ENCODE results near the gene QKI. TPM values are rescaled to one million over a fixed set of nuclear protein-coding genes. Genes with fewer than 3 reads are reported as not detected.

The QKI gene
- total RNA-seq, 3 donors from 2014 or later, result 158 to 304 (median 172) TPM

GRCh38 chr6:163402616-163403015, 11.9 kb upstream of the QKI start:
- Histone ChIP-seq H3K4me3 (no peak overlapping the region), H3K27me3 (no peaks in the 10 kb centered on the region), H3K4me1 (peaks cover 0 to 3% of the 10 kb centered on the region in 2 donors), H3K27ac (no peak overlapping the region), H3K9me3 (no peaks in the 10 kb centered on the region), H3K36me3 (no peaks in the 10 kb centered on the region)
- TF ChIP-seq POLR2A (IDR thresholded peaks at IDR 0.05), result no peak
- TF ChIP-seq CTCF (IDR thresholded peaks at IDR 0.05), result no peak
- TF ChIP-seq POLR2AphosphoS5 (IDR thresholded peaks at IDR 0.05), result no peak
- DNase-seq (ENCODE audit: low spot score in 2 of 2), result no peak
- intact Hi-C loops (cut with DNase I; ENCODE audit: low total_unique reads), result no loop called here

DNA sequence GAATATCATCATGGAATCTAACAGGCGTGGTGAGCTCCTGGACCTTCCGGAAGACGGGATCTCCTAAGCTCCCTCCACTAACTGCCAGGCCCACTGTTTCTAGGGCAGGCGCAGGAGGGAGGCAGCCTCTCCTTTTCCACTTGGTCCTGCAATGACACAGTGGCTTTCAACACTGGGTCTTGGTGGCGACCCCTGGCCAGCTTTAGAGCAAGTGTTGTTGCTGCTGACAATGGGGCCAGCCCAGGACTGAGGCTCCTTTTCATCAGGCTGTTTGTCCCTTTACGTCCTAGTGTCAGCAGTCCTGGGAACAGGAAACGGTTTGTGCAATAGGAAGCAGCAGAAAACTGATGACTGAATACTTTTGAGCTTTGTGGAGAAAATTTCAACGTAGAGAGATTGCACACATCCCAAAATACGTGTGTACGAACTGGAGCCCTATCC, 9.7 kb upstream of the QKI start:
- intact Hi-C loops (cut with DNase I; ENCODE audit: low total_unique reads), result no loop called here
- no peaks in the 10 kb centered on the region for H3K9me3 ChIP-seq
- H3K4me1 ChIP-seq, result peaks cover 0 to 3% of the 10 kb centered on the region in 2 donors
- no peak for DNase-seq (ENCODE audit: low spot score in 2 of 2)
- H3K36me3 ChIP-seq, result no peaks in the 10 kb centered on the region
- TF ChIP-seq POLR2AphosphoS5 (IDR thresholded peaks at IDR 0.05) (peak in 1 of 3 donors; percentile 28), CTCF (IDR thresholded peaks at IDR 0.05) (no peak)
- H3K27ac ChIP-seq, result peak overlapping the region; percentile 81 to 84
- no peak overlapping the region for H3K4me3 ChIP-seq
- no peaks in the 10 kb centered on the region for H3K27me3 ChIP-seq

DNA sequence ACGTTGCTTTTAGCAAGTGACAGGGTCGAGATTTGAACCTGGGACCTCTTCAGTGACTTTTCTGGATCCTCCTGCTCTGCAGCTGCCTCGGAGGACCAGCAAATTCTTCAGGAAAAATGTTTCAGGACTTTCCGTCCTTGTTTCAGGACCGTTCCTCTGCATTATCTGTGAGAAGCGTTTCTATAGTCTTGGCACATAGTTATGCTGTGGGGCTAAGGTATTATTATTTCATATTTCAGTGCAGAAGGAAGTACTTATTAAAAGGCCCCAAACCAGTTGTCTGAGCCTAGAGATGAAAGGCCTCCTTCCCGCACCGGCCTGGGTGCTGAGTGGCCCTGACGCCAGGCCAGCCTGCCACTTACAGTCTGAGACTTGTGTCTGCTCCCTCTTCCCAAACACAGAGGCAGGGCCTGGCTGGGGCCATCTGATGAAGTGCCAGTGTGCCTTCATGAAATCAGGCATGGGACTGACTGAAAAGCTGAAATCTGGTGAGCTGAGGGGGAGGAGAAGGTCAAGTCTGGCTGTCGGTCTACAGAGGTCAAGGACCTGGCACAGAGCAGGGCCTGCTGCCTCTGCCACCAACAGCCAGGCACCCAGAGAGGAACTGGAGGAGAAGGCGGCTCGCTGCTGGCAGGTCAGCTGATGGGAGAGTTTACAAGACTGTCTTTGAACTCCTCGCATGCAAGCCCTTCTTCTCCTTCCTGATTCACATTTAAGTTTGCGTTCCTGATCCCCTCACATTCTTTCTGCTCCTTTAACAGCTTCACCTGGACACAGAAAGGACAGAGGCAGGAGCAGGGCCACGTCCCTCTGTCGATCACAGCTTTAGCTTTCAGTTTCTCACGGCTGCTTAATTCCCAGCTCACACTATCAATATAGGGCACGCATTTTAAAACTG, 8.9 kb upstream of the QKI start:
- no peaks in the 10 kb centered on the region for H3K27me3 ChIP-seq
- no peak for DNase-seq (ENCODE audit: low spot score in 2 of 2)
- peak overlapping the region; percentile 81 to 84 for H3K27ac ChIP-seq
- TF ChIP-seq POLR2AphosphoS5 (IDR thresholded peaks at IDR 0.05), result no peak
- no peak for TF ChIP-seq POLR2A (IDR thresholded peaks at IDR 0.05)
- no peak for TF ChIP-seq CTCF (IDR thresholded peaks at IDR 0.05)
- no peaks in the 10 kb centered on the region for H3K36me3 ChIP-seq
- H3K4me1 ChIP-seq, result peaks cover 0 to 3% of the 10 kb centered on the region in 2 donors
- intact Hi-C loops (cut with DNase I; ENCODE audit: low total_unique reads), result no loop called here
- no peaks in the 10 kb centered on the region for H3K9me3 ChIP-seq
- peak overlapping the region; percentile 31 to 49 (median 33) for H3K4me3 ChIP-seq

DNA sequence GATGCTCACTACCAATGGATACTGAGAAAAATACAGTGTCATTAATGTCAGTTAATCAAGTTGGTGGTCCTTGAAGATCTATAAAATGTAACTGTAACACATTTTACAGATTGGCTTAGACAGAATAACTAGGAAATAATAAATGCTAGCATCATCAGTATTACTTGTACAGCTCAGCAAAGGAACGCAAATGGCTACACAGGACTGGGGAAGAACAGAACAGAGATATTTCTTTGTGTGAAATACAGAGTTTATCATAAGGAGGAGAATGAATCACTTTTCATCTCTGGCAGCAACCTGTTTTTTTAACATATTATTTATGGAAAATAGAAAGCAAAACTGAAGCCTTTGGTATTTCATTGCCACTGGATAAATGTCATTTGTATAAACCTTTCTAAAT, 8.2 kb upstream of the QKI start:
- intact Hi-C loops (cut with DNase I; ENCODE audit: low total_unique reads), result no loop called here
- Histone ChIP-seq H3K27ac (peak overlapping the region; percentile 81 to 84), H3K4me1 (peaks cover 0 to 3% of the 10 kb centered on the region in 2 donors), H3K36me3 (no peaks in the 10 kb centered on the region), H3K4me3 (peak overlapping the region; percentile 31 to 49 (median 33)), H3K27me3 (no peaks in the 10 kb centered on the region), H3K9me3 (no peaks in the 10 kb centered on the region)
- TF ChIP-seq POLR2A (IDR thresholded peaks at IDR 0.05) (no peak), POLR2AphosphoS5 (IDR thresholded peaks at IDR 0.05) (no peak), CTCF (IDR thresholded peaks at IDR 0.05) (no peak)
- DNase-seq (ENCODE audit: low spot score in 2 of 2), result no peak

GRCh38 chr6:163406830-163407229, 7.7 kb upstream of the QKI start:
- intact Hi-C loops (cut with DNase I; ENCODE audit: low total_unique reads), result no loop called here
- no peaks in the 10 kb centered on the region for H3K36me3 ChIP-seq
- no peak for DNase-seq (ENCODE audit: low spot score in 2 of 2)
- H3K4me1 ChIP-seq, result peaks cover 0 to 3% of the 10 kb centered on the region in 2 donors
- H3K9me3 ChIP-seq, result no peaks in the 10 kb centered on the region
- TF ChIP-seq POLR2AphosphoS5 (IDR thresholded peaks at IDR 0.05) (no peak), CTCF (IDR thresholded peaks at IDR 0.05) (no peak), POLR2A (IDR thresholded peaks at IDR 0.05) (no peak)
- no peaks in the 10 kb centered on the region for H3K27me3 ChIP-seq
- H3K27ac ChIP-seq, result no peak overlapping the region
- no peak overlapping the region for H3K4me3 ChIP-seq

Measured in breast epithelium (tissue), 4 donors.